Ovary (tissue), 9 donors: ENCODE results near the gene FTCD. TPM values are rescaled to one million over a fixed set of nuclear protein-coding genes. Genes with fewer than 3 reads are reported as not detected.

Experiments
- DNase-seq, 5 donors: peaks; one replicate each; pipeline ENCODE4 v3.0.0-alpha.2; 2019 to 2020
- H3K27ac ChIP-seq, 2 donors: fragments of 200-600 bp; one replicate each; pipeline versions ENCODE4 v1.5.1 to v1.8.0; 2019 to 2022
- H3K27me3 ChIP-seq: fragments of 200-600 bp; one replicate; pipeline ENCODE4 v1.8.0; 2022
- H3K36me3 ChIP-seq: fragments of 200-600 bp; sonication (generic); one replicate; pipeline ENCODE4 v1.5.1; 2019
- H3K4me1 ChIP-seq: one replicate; pipeline ENCODE4 v1.8.1; 2013; ENCODE audit warnings: mild to moderate bottlenecking, moderate library complexity; ENCODE audit not compliant: insufficient read depth
- H3K4me3 ChIP-seq: fragments of 200-600 bp; sonication (generic); one replicate; pipeline ENCODE4 v1.5.1; 2017
- H3K9me3 ChIP-seq, 2 donors: fragments of 200-600 bp in 1 of 2; sonication (generic) in 1 of 2; one replicate each; pipeline versions ENCODE4 v1.5.1 to v1.8.1; 2013 to 2019; ENCODE audit warnings: mild to moderate bottlenecking in 1 of 2, moderate library complexity in 1 of 2
- CTCF ChIP-seq, 3 donors: fragments of 450-650 bp in 2 of 3; fragments of 200-600 bp in 1 of 3; IDR thresholded peaks; one replicate each; pipeline versions ENCODE4 v1.5.1 to v1.8.0; 2016 to 2022; ENCODE audit warnings: antibody characterized with exemption in 3 of 3, mild to moderate bottlenecking in 1 of 3
- EP300 ChIP-seq: sonication (generic); formaldehyde crosslinking; IDR thresholded peaks from one replicate; pipeline ENCODE4 v1.6.1; 2017; ENCODE audit warnings: antibody characterized with exemption
- POLR2A ChIP-seq: fragments of 450-650 bp; IDR thresholded peaks from one replicate; pipeline ENCODE4 v1.6.1; 2017; ENCODE audit warnings: antibody characterized with exemption, mild to moderate bottlenecking, moderate library complexity
- WGBS, 3 donors: extraction: QIAGEN DNeasy Blood & Tissue Kit in 1 of 3; methylation state at CpG; one replicate each; pipeline versions ENCODE4 v1.1.5 to v1.1.7; 2013 to 2017; 5-methylcytosine and 5-hydroxymethylcytosine counted together
- intact Hi-C, 4 donors: fragments of 100-400 bp; cut with DNase I; formaldehyde crosslinking; loops; one replicate each; pipeline versions ENCODE4 v1.11.0 to v1.15.1; 2022 to 2023
- polyA plus RNA-seq, 2 donors: library from polyadenylated mRNA; stranded (reverse); fragments of 200-250 nt in 1 of 2; fragments of 350-450 nt in 1 of 2; fragmentation: Illumina TruSeq in 1 of 2; extraction: RNeasy Lipid Tissue Mini Kit (QIAGEN cat#74804) in 1 of 2; gene quantifications; one replicate each; pipeline ENCODE4 v1.2.3, GENCODE V29; 2013 to 2014
- total RNA-seq, 7 donors: library from RNA; depleted of rRNA in 2 of 7; stranded (reverse); fragments of >200 nt in 2 of 7; fragmentation: NEBNext Ultra II Directional in 3 of 7; extraction: Animal tissue kit (Norgen Biotek cat#: 25700) in 3 of 7; gene quantifications; one replicate each; pipeline versions ENCODE4 v1.1.0 to v1.2.4, GENCODE V29; 2016 to 2023
- donor health status: DM: no; HTN: no; CAD: no; lungs with moderate emphysema.
- donor health status: DM: no; HTN: no; CAD: no.
- donor health status: Bipolar disorder and iron deficiency.
- donor health status: DM: yes; HTN: yes; CAD: no.
- donor health status: DM: no; HTN: no; CAD: no.
- donor health status: DM: yes; HTN: yes; CAD: no.

The FTCD gene
- total and polyA plus RNA-seq, 9 donors, result 0.83 to 7.5 (median 3.7) TPM; not detected in 1

DNA sequence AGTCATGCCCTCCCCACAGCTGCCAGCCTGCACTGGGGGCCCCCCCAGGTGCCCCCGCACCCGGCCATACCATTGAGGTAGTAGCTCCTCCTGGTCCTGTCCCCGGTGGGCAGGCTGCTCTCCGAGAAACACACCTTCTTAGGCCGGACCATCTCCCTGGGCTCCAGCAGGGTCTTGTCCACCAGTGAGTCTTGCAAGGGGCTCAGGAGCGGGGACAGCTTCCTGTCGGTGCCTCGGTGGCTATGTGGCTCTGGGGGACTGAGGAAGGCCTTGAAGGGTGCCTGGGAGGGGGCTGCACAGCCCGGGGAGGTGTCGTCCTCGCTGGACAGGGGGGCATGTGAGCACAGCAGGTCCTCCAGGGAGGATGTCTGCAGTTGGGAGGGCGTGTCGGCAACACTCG lies 12.9 kb upstream of the FTCD start:
- Histone ChIP-seq H3K4me3 (no peak overlapping the region), H3K27me3 (no peaks in the 10 kb centered on the region), H3K9me3 (no peaks in the 10 kb centered on the region), H3K27ac (no peak overlapping the region), H3K4me1 (no peaks in the 10 kb centered on the region), H3K36me3 (no peaks in the 10 kb centered on the region)
- TF ChIP-seq POLR2A (no peak), EP300 (no peak), CTCF (IDR thresholded peaks at IDR 0.05) (no peak)
- intact Hi-C loops, result no loop called here
- WGBS, 3 donors, result 75 to 82% (median 77%) methylated on average over 14 of the region's 14 CpGs
- DNase-seq, result peak in 2 of 5 donors; percentile 11 to 25

DNA sequence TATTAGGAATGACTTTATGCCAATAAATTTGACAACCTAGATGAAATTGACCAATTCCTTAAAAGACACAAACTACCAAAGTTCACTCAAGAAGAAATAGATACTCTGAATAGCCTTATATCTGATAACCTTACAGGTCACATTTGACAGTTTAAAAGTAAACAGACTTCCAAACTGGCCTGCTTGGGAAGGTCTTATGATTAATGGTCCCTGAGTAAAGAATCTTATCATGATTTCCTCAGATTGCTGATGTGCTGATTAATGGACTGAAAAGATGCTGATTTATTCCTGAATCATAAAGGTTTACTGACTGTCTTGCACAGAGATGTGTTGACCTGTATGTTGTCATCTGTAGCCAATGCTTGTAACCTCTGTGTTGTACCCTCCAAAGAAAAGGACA lies 9.7 kb upstream of the FTCD start:
- no peak overlapping the region for H3K27ac ChIP-seq
- DNase-seq, result no peak
- H3K4me3 ChIP-seq, result no peak overlapping the region
- no peaks in the 10 kb centered on the region for H3K9me3 ChIP-seq
- H3K36me3 ChIP-seq, result no peaks in the 10 kb centered on the region
- intact Hi-C loops, result no loop called here
- TF ChIP-seq EP300 (no peak), POLR2A (no peak), CTCF (IDR thresholded peaks at IDR 0.05) (no peak)
- H3K27me3 ChIP-seq, result no peaks in the 10 kb centered on the region
- no peaks in the 10 kb centered on the region for H3K4me1 ChIP-seq

DNA sequence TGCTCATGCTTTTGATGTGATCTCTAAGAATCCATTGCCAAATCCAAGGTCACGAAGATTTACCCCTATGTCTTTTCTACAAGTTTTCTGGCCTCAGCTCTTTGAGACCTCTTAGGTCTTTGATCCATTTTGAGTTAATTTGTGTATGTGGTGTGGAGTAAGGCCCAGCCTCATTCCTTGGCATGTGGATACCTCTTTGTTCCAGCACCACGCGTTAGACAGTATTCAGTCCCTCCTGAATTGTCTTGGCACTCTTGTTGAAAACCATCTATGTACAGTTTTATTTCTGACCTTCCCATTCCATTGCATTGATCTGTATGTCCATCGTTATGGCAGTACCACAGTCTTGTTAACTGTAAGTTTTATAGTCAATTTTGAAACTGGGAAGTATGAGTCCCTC lies 8.0 kb upstream of the FTCD start:
- Histone ChIP-seq H3K27ac (no peak overlapping the region), H3K36me3 (no peaks in the 10 kb centered on the region), H3K27me3 (no peaks in the 10 kb centered on the region), H3K9me3 (no peaks in the 10 kb centered on the region), H3K4me3 (no peak overlapping the region), H3K4me1 (no peaks in the 10 kb centered on the region)
- 65 to 77% (median 74%) methylated on average over 4 of the region's 4 CpGs for WGBS, 3 donors
- intact Hi-C loops, result no loop called here
- TF ChIP-seq CTCF (IDR thresholded peaks at IDR 0.05), result no peak
- TF ChIP-seq EP300, result no peak
- no peak for TF ChIP-seq POLR2A
- no peak for DNase-seq

GRCh38 chr21:46161633-46162592 lies 6.5 kb upstream of the FTCD start:
- Histone ChIP-seq H3K27me3 (no peaks in the 10 kb centered on the region), H3K9me3 (no peaks in the 10 kb centered on the region), H3K27ac (no peak overlapping the region), H3K36me3 (no peaks in the 10 kb centered on the region), H3K4me3 (no peak overlapping the region), H3K4me1 (no peaks in the 10 kb centered on the region)
- TF ChIP-seq CTCF (IDR thresholded peaks at IDR 0.05), result no peak
- no peak for TF ChIP-seq POLR2A
- no peak for TF ChIP-seq EP300
- intact Hi-C loops, result no loop called here
- WGBS, 3 donors, result 65 to 95% (median 91%) methylated on average over 70 to 72 of the region's 72 CpGs
- DNase-seq, result peak in 3 of 5 donors; percentile 19 to 39 (median 23)
